ENCODE data around the gene IP6K3.

GRCh38 chr6:33692078-33692759 is 54.5 kb downstream of the IP6K3 start:
- TF ChIP-seq CTCF (IDR thresholded peaks at IDR 0.05) (no peak), EZH2 (IDR thresholded peaks at IDR 0.05; ENCODE audit: borderline replicate concordance, insufficient read depth, low read depth, low read length, poor library complexity, severe bottlenecking) (no peak)
